Liver (tissue), 9 donors: ENCODE results near the gene CDH13. TPM values are rescaled to one million over a fixed set of nuclear protein-coding genes. Genes with fewer than 3 reads are reported as not detected.

Experiments used
- DNase-seq: peaks from one replicate; pipeline ENCODE4 v3.0.0-alpha.2; 2017; ENCODE audit warnings: low spot score
- H3K27ac ChIP-seq, 2 donors: one replicate each; pipeline ENCODE4 v1.7.0; 2013; ENCODE audit warnings: inconsistent platforms in 2 of 2, low read length in 2 of 2, control low read depth in 1 of 2, low read depth in 1 of 2, mild to moderate bottlenecking in 1 of 2
- H3K27me3 ChIP-seq, 4 donors: one replicate each; pipeline versions ENCODE4 v1.6.1 to v1.7.0; 2013; ENCODE audit warnings: low read length in 3 of 4, inconsistent platforms in 1 of 4, mild to moderate bottlenecking in 1 of 4, moderate library complexity in 1 of 4; ENCODE audit not compliant: control insufficient read depth in 4 of 4, insufficient read depth in 4 of 4
- H3K36me3 ChIP-seq, 4 donors: one replicate each; pipeline versions ENCODE4 v1.6.1 to v1.7.0; 2013; ENCODE audit warnings: low read length in 3 of 4, mild to moderate bottlenecking in 3 of 4, low read depth in 1 of 4, moderate library complexity in 1 of 4; ENCODE audit not compliant: control insufficient read depth in 4 of 4, insufficient read depth in 3 of 4
- H3K4me1 ChIP-seq, 4 donors: one replicate each; pipeline versions ENCODE4 v1.6.1 to v1.7.0; 2013; ENCODE audit warnings: low read length in 3 of 4, mild to moderate bottlenecking in 3 of 4, moderate library complexity in 1 of 4; ENCODE audit not compliant: control insufficient read depth in 4 of 4, insufficient read depth in 4 of 4
- H3K4me3 ChIP-seq, 3 donors: one replicate each; pipeline versions ENCODE4 v1.6.1 to v1.7.0; 2013; ENCODE audit warnings: low read length in 3 of 3, control low read depth in 1 of 3, low read depth in 1 of 3, mild to moderate bottlenecking in 1 of 3
- H3K9ac ChIP-seq, 2 donors: one replicate each; pipeline ENCODE4 v1.7.0; 2013; ENCODE audit warnings: low read length in 2 of 2, mild to moderate bottlenecking in 2 of 2, moderate library complexity in 2 of 2, control low read depth in 1 of 2, low read depth in 1 of 2
- H3K9me3 ChIP-seq, 4 donors: one replicate each; pipeline versions ENCODE4 v1.6.1 to v1.7.0; 2013; ENCODE audit warnings: low read length in 3 of 4; ENCODE audit not compliant: control insufficient read depth in 4 of 4
- ATF3 ChIP-seq: IDR thresholded peaks from 2 replicates; pipeline ENCODE4 v1.6.1; 2016; ENCODE audit warnings: antibody characterized with exemption
- CTCF ChIP-seq: fragments of 150-350 bp; IDR thresholded peaks from 2 replicates; pipeline ENCODE4 v1.5.1; 2017; ENCODE audit warnings: improper control_type of control experiment, low read depth, low read length; ENCODE audit not compliant: missing input control
- EGR1 ChIP-seq, 2 donors: IDR thresholded peaks; 2 replicates each; pipeline ENCODE4 v1.6.1; 2016 to 2018; ENCODE audit warnings: antibody characterized with exemption in 2 of 2, low read depth in 2 of 2
- FOXA1 ChIP-seq: IDR thresholded peaks from 2 replicates; pipeline ENCODE4 v1.6.1; 2016; ENCODE audit warnings: antibody characterized with exemption
- FOXA2 ChIP-seq: IDR thresholded peaks from 2 replicates; pipeline ENCODE4 v1.6.1; 2016; ENCODE audit warnings: antibody characterized with exemption
- HNF4A ChIP-seq, 2 donors: conservative IDR thresholded peaks; 2 replicates each; pipeline ENCODE4 v1.6.1; 2016; ENCODE audit warnings: antibody characterized with exemption in 2 of 2, mild to moderate bottlenecking in 2 of 2
- HNF4G ChIP-seq: IDR thresholded peaks from 2 replicates; pipeline ENCODE4 v1.6.1; 2016; ENCODE audit warnings: antibody characterized with exemption
- JUND ChIP-seq, 2 donors: IDR thresholded peaks; 2 replicates each; pipeline ENCODE4 v1.6.1; 2016; ENCODE audit warnings: antibody characterized with exemption in 2 of 2
- MAX ChIP-seq: IDR thresholded peaks from 2 replicates; pipeline ENCODE4 v1.6.1; 2016; ENCODE audit warnings: antibody characterized with exemption
- NR2F2 ChIP-seq: IDR thresholded peaks from 2 replicates; pipeline ENCODE4 v1.6.1; 2016; ENCODE audit warnings: antibody characterized with exemption
- RAD21 ChIP-seq, 2 donors: IDR thresholded peaks; 2 replicates each; pipeline ENCODE4 v1.6.1; 2016; ENCODE audit warnings: antibody characterized with exemption in 2 of 2, mild to moderate bottlenecking in 2 of 2
- REST ChIP-seq: IDR thresholded peaks from 2 replicates; pipeline ENCODE4 v1.6.1; 2016; ENCODE audit warnings: antibody characterized with exemption, mild to moderate bottlenecking
- RXRA ChIP-seq, 2 donors: IDR thresholded peaks; 2 replicates each; pipeline ENCODE4 v1.6.1; 2017 to 2018; ENCODE audit warnings: antibody characterized with exemption in 2 of 2, mild to moderate bottlenecking in 1 of 2
- SP1 ChIP-seq: IDR thresholded peaks from 2 replicates; pipeline ENCODE4 v1.6.1; 2018; ENCODE audit warnings: antibody characterized with exemption, mild to moderate bottlenecking
- TAF1 ChIP-seq: conservative IDR thresholded peaks from 2 replicates; pipeline ENCODE4 v1.6.1; 2016; ENCODE audit warnings: antibody characterized with exemption, mild to moderate bottlenecking
- YY1 ChIP-seq: IDR thresholded peaks from 2 replicates; pipeline ENCODE4 v1.6.1; 2016; ENCODE audit warnings: antibody characterized with exemption, mild to moderate bottlenecking
- ZBTB33 ChIP-seq: IDR thresholded peaks from 2 replicates; pipeline ENCODE4 v1.6.1; 2016; ENCODE audit warnings: antibody characterized with exemption
- WGBS: extraction: QIAGEN DNeasy Blood & Tissue Kit; methylation state at CpG from one replicate; pipeline ENCODE4 v1.1.7; 2013; 5-methylcytosine and 5-hydroxymethylcytosine counted together
- polyA plus RNA-seq, 2 donors: library from polyadenylated mRNA; stranded (reverse) in 1 of 2; unstranded in 1 of 2; fragments of 200-250 nt in 1 of 2; fragments of >200 nt in 1 of 2; fragmentation: Nextera tagmentation in 1 of 2; extraction: Ambion mirVana in 1 of 2; gene quantifications; one replicate each; pipeline versions ENCODE4 v1.2.1 to v1.2.3, GENCODE V29; 2013 to 2015
- total RNA-seq, 2 donors: library from RNA; depleted of rRNA; stranded (reverse); fragments of >200 nt; gene quantifications; one replicate each; pipeline ENCODE4 v1.2.3, GENCODE V29; 2014
- donor health status: healthy.
- donor health status: healthy.
- donor health status: healthy.
- donor health status: healthy.
- donor health status: healthy.

CDH13 gene
- total and polyA plus RNA-seq, 4 donors, result 0.21 to 1.5 (median 0.58) TPM

- no peak for DNase-seq
- WGBS, result 51% methylated on average over 6 of the region's 6 CpGs
- Histone ChIP-seq H3K9ac (no peak overlapping the region), H3K4me1 (no peaks in the 10 kb centered on the region), H3K4me3 (no peak overlapping the region), H3K27ac (no peak overlapping the region), H3K27me3 (no peaks in the 10 kb centered on the region), H3K9me3 (peaks cover 0 to 4% (median 0%) of the 10 kb centered on the region in 4 donors), H3K36me3 (no peaks in the 10 kb centered on the region)
- no peak for TF ChIP-seq RAD21 (IDR thresholded peaks at IDR 0.05)
- TF ChIP-seq NR2F2, result peak; percentile 85
- no peak for TF ChIP-seq MAX
- TF ChIP-seq HNF4A (conservative IDR thresholded peaks at IDR 0.05), result no peak
- TF ChIP-seq HNF4G, result no peak
- no peak for TF ChIP-seq REST
- TF ChIP-seq FOXA1, result no peak
Measured at GRCh38 chr16:83147244-83147643, 520.5 kb downstream of the CDH13 start.

GRCh38 chr16:83158320-83158957 is 531.7 kb downstream of the CDH13 start:
- Histone ChIP-seq H3K4me1 (no peaks in the 10 kb centered on the region), H3K9me3 (peaks cover 0 to 2% (median 0%) of the 10 kb centered on the region in 4 donors), H3K9ac (no peak overlapping the region), H3K4me3 (no peak overlapping the region), H3K36me3 (no peaks in the 10 kb centered on the region), H3K27me3 (no peaks in the 10 kb centered on the region), H3K27ac (no peak overlapping the region)
- TF ChIP-seq EGR1 (IDR thresholded peaks at IDR 0.05; ENCODE audit: low read depth in 2 of 2), result no peak
- no peak for TF ChIP-seq HNF4A (conservative IDR thresholded peaks at IDR 0.05)
- no peak for TF ChIP-seq HNF4G
- TF ChIP-seq SP1, result no peak
- TF ChIP-seq RXRA (IDR thresholded peaks at IDR 0.05), result no peak
- TF ChIP-seq JUND (IDR thresholded peaks at IDR 0.05), result no peak
- no peak for TF ChIP-seq ATF3
- no peak for TF ChIP-seq REST
- no peak for TF ChIP-seq TAF1
- no peak for TF ChIP-seq YY1
- no peak for TF ChIP-seq MAX
- no peak for TF ChIP-seq NR2F2
- no peak for TF ChIP-seq FOXA2
- TF ChIP-seq ZBTB33, result no peak
- TF ChIP-seq FOXA1, result no peak
- no peak for TF ChIP-seq CTCF
- DNase-seq, result no peak
- WGBS, result 59% methylated on average over 15 of the region's 15 CpGs
